Occipital lobe (tissue), 3 donors: ENCODE data around the gene SMARCD2. TPM values are rescaled to one million over a fixed set of nuclear protein-coding genes. Genes with fewer than 3 reads are reported as not detected.
"Not testable (repeated sequence)": the region's sequence is repeated elsewhere in the genome, so short reads cannot be mapped to it uniquely, and the experiment has no call there.

Experiments used
- DNase-seq: peaks from one replicate; lab custom pipeline; 2025; lab: John Stamatoyannopoulos, UW
- small RNA-seq: library from RNA; depleted of rRNA; stranded (forward); fragments of <200 nt; gene quantifications from one replicate; pipeline ENCODE3, GENCODE V24; 2014
- total RNA-seq: library from RNA; depleted of rRNA; stranded (reverse); fragments of >200 nt; gene quantifications from one replicate; pipeline ENCODE4 v1.2.3, GENCODE V29; 2014

SMARCD2 gene
- total RNA-seq, 1 donor from 2014 or later: 13.1 TPM

DNA sequence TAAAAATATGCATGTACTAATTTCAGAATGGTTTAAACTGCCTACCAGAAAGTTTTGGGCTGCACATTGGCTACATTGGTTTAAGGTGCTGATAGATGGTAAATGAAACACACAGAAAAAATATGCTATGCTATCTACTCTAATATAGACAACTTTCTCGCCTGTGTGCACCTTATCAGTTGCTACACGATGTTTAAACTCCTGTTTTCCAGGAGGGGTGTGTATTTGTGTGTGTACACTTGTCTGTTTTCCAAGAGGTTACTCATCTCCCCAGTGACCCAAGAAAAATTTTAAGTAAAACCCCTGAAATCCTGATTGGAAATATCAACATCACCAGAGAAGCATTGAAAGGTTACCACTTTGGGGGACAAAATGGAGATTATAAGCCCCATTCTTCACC, 36.9 kb downstream of the SMARCD2 start:
- no peak for DNase-seq

GRCh38 chr17:63804328-63804727, 38.2 kb downstream of the SMARCD2 start:
- DNase-seq: no peak

DNA sequence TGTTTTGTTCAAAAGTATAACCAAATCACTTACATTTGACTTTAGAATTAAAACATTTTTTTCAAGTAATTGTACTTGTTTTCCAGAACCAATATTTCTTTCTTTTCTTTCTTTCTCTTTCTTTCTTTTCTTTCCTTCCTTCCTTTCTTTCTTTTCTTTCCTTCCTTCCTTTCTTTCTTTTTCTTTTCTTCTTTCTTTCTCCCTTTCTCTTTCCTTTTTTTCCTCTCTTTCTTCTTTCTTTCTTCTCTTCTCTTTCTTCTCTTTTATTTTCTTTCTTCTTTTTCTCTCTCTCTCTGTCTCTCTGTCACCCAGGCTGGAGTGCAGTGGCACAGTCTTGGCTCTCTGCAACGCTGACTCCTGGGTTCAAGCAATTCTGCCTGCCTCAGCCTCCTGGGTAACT, 41.7 kb downstream of the SMARCD2 start:
- DNase-seq: no peak

GRCh38 chr17:63798572-63799106, 43.8 kb downstream of the SMARCD2 start:
- no peak for DNase-seq

- not testable (repeated sequence) for DNase-seq
Measured at GRCh38 chr17:63796375-63796774, 46.1 kb downstream of the SMARCD2 start.

- DNase-seq: no peak
Measured at GRCh38 chr17:63792055-63792729, 50.3 kb downstream of the SMARCD2 start.

- no peak for DNase-seq
Measured at GRCh38 chr17:63790057-63790456, 52.4 kb downstream of the SMARCD2 start.

GRCh38 chr17:63786971-63787711, 55.3 kb downstream of the SMARCD2 start:
- no peak for DNase-seq

DNA sequence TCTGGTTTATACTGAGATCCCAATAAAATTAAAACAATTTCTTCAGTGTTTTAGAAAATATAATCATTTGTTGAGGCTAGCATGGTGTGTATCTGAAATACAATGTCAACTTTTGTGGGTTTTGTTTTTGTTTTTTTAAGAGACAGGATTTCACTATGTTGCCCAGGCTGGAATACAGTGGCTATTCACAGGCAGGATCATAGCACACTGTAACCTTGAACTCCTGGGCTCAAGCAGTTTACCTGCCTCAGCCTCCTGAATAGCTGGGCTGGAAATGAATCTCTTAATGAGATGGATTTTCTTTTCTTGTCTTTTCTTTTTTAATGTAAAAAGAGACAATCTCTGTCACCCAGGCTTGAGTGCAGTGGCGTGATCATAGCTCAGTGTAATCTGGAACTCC, 56.4 kb downstream of the SMARCD2 start:
- no peak for DNase-seq

- no peak for DNase-seq
Measured at GRCh38 chr17:63785556-63785955, 56.9 kb downstream of the SMARCD2 start.

DNA sequence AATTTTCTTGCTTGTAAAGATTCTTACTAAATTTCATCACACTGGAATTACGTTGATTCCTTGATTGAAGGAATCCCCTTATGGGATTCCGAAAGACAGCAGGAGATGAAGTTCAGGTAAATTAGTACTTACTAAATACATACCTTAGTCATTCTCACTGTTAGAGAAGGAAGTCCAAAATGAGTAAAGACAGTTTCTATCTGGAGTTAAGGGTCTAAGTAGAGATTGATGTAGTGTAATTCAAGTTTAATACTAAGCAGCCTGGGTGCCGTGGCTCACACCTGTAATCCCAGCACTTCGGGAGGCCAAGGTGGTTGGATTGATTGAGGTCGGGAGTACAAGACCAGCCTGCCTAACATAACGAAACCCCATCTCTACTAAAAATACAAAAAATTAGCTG, 59.0 kb downstream of the SMARCD2 start:
- DNase-seq: no peak

Small RNA genes within 50 kb of the gene (small RNA-seq; reads per million reads assigned to genes)
- gene AC040958.1: not detected

Other genes with a start within 250 kb of the SMARCD2 start
- 5.5 TPM for gene TACO1, start 241.8 kb downstream of the SMARCD2 start, total RNA-seq
- gene MAP3K3, start 220.3 kb downstream of the SMARCD2 start, total RNA-seq: 21.4 TPM
- 15.0 TPM for gene LIMD2, start 142.6 kb downstream of the SMARCD2 start, total RNA-seq
- 27.8 TPM for gene STRADA, start 100.9 kb downstream of the SMARCD2 start, total RNA-seq
- 49.9 TPM for gene CCDC47, start 69.1 kb downstream of the SMARCD2 start, total RNA-seq
- 73.5 TPM for gene DDX42, start 68.5 kb downstream of the SMARCD2 start, total RNA-seq
- 38.8 TPM for gene PSMC5, start 15.3 kb downstream of the SMARCD2 start, total RNA-seq
- gene FTSJ3, start 15.0 kb downstream of the SMARCD2 start, total RNA-seq: 40.4 TPM
- not detected for gene CSH2, start 31.0 kb upstream of the SMARCD2 start, total RNA-seq
- gene GH2, start 39.3 kb upstream of the SMARCD2 start, total RNA-seq: not detected
- not detected for gene CSH1, start 53.9 kb upstream of the SMARCD2 start, total RNA-seq
- not detected for gene CSHL1, start 68.6 kb upstream of the SMARCD2 start, total RNA-seq
- gene GH1, start 76.2 kb upstream of the SMARCD2 start, total RNA-seq: not detected
- gene CD79B, start 89.6 kb upstream of the SMARCD2 start, total RNA-seq: not detected
- gene SCN4A, start 130.2 kb upstream of the SMARCD2 start, total RNA-seq: not detected
- gene PRR29, start 155.7 kb upstream of the SMARCD2 start, total RNA-seq: 0.78 TPM
- gene ICAM2, start 177.9 kb upstream of the SMARCD2 start, total RNA-seq: 8.4 TPM